GM19372 (cell line): ENCODE results near the gene CEP63.

Source experiments
- ATAC-seq: cut with Tn5 transposase; IDR thresholded peaks from one replicate; pipeline ENCODE4 v1.9.1; 2021; ENCODE audit warnings: mild to moderate bottlenecking, low read depth, moderate library complexity; ENCODE audit not compliant: unreplicated experiment

The CEP63 gene

GRCh38 chr3:134485718-134486576 lies at the start of gene CEP63, which contains the start of gene ANAPC13:
Gene CEP63, plus strand, starts transcription at chr3:134486057. Its CDS starts 9,264 bp downstream, at chr3:134495321.
Gene ANAPC13, minus strand, starts transcription at chr3:134485985. Its CDS starts 3,081 bp downstream, at chr3:134482904.
- ATAC-seq: peak; percentile 81

GRCh38 chr3:134437211-134437752 lies 48.6 kb upstream of the CEP63 start:
- ATAC-seq: no peak

GRCh38 chr3:134441321-134441720 lies 44.5 kb upstream of the CEP63 start:
- ATAC-seq: no peak

- no peak for ATAC-seq
These were observed 44.0 kb upstream of the CEP63 start for GRCh38 chr3:134441821-134442220.

- ATAC-seq: no peak
These were observed 40.8 kb upstream of the CEP63 start for GRCh38 chr3:134445095-134445494.

- ATAC-seq: no peak
These were observed 40.2 kb upstream of the CEP63 start for GRCh38 chr3:134445636-134446035.

GRCh38 chr3:134446800-134447199 lies 39.1 kb upstream of the CEP63 start:
- ATAC-seq: no peak

- no peak for ATAC-seq
These were observed 38.5 kb upstream of the CEP63 start for GRCh38 chr3:134447351-134447750.

- ATAC-seq: no peak
These were observed 37.2 kb upstream of the CEP63 start for GRCh38 chr3:134448664-134449063.

GRCh38 chr3:134449277-134449676 lies 36.6 kb upstream of the CEP63 start:
- no peak for ATAC-seq

GRCh38 chr3:134449951-134450350 lies 35.9 kb upstream of the CEP63 start:
- ATAC-seq: no peak

- no peak for ATAC-seq
These were observed 32.2 kb upstream of the CEP63 start for GRCh38 chr3:134453631-134454030.

GRCh38 chr3:134457376-134458074 lies 28.3 kb upstream of the CEP63 start:
- ATAC-seq: no peak

- ATAC-seq: no peak
These were observed 27.4 kb upstream of the CEP63 start for GRCh38 chr3:134458406-134458945.

- no peak for ATAC-seq
These were observed 26.3 kb upstream of the CEP63 start for GRCh38 chr3:134459562-134459961.

- ATAC-seq: no peak
These were observed 24.9 kb upstream of the CEP63 start for GRCh38 chr3:134460965-134461364.

- ATAC-seq: no peak
These were observed 23.4 kb upstream of the CEP63 start for GRCh38 chr3:134462331-134462941.

- no peak for ATAC-seq
These were observed 22.2 kb upstream of the CEP63 start for GRCh38 chr3:134463676-134464063.

GRCh38 chr3:134464064-134464688 lies 21.7 kb upstream of the CEP63 start:
- ATAC-seq: no peak

- ATAC-seq: no peak
These were observed 21.0 kb upstream of the CEP63 start for GRCh38 chr3:134464689-134465365.
